ENCODE results near the gene ATF5.
A peak's percentile ranks its signal among the peaks of the same experiment; 100 is the strongest.
"Not testable (repeated sequence)": the region's sequence is repeated elsewhere in the genome, so short reads cannot be mapped to it uniquely, and the experiment has no call there.

The ATF5 gene

GRCh38 chr19:49932731-49933131 is 3.7 kb downstream of the ATF5 start:
- no peak for TF ChIP-seq CTCF (IDR thresholded peaks at IDR 0.05; ENCODE audit: low read depth, low read length)
- DNase-seq (ENCODE audit: extremely low read depth, low read depth) = no peak

GRCh38 chr19:49933643-49934042 is 4.6 kb downstream of the ATF5 start:
- no peak for TF ChIP-seq CTCF (IDR thresholded peaks at IDR 0.05; ENCODE audit: low read depth, low read length)
- no peak for DNase-seq (ENCODE audit: extremely low read depth, low read depth)

- no peak for TF ChIP-seq CTCF (IDR thresholded peaks at IDR 0.05; ENCODE audit: low read depth, low read length)
- no peak for DNase-seq (ENCODE audit: extremely low read depth, low read depth)
Observed at GRCh38 chr19:49936549-49936948, 7.5 kb downstream of the ATF5 start.

- TF ChIP-seq CTCF (IDR thresholded peaks at IDR 0.05; ENCODE audit: low read depth, low read length) = peak; percentile 98
- DNase-seq (ENCODE audit: extremely low read depth, low read depth) = peak; percentile 23
Observed at GRCh38 chr19:49937750-49938381, 8.9 kb downstream of the ATF5 start.

- no peak for DNase-seq (ENCODE audit: extremely low read depth, low read depth)
- TF ChIP-seq CTCF (IDR thresholded peaks at IDR 0.05; ENCODE audit: low read depth, low read length) = no peak
Observed at GRCh38 chr19:49938662-49939061, 9.7 kb downstream of the ATF5 start.

GRCh38 chr19:49939721-49940481 is 10.9 kb downstream of the ATF5 start:
- no peak for DNase-seq (ENCODE audit: extremely low read depth, low read depth)
- no peak; the same call in 1 of the 2 replicates for TF ChIP-seq CTCF (IDR thresholded peaks at IDR 0.05; ENCODE audit: low read depth, low read length)

- no peak for DNase-seq (ENCODE audit: extremely low read depth, low read depth)
- no peak for TF ChIP-seq CTCF (IDR thresholded peaks at IDR 0.05; ENCODE audit: low read depth, low read length)
Observed at GRCh38 chr19:49940482-49940791, 11.4 kb downstream of the ATF5 start.

- DNase-seq (ENCODE audit: extremely low read depth, low read depth) = not testable (repeated sequence)
Observed at GRCh38 chr19:49944567-49944966, 15.6 kb downstream of the ATF5 start.

Data from AG09319 (cell line).